NK-92 treated with Interleukin-12 subunit alpha and Interleukin-12 subunit beta, amount 100 ng/mL, for 24 hours (cell line): Measurements from ENCODE around the gene GDI1.

Experiments
- DNase-seq: peaks from one replicate; lab custom pipeline; 2025; lab: John Stamatoyannopoulos, UW

GDI1 gene

DNA sequence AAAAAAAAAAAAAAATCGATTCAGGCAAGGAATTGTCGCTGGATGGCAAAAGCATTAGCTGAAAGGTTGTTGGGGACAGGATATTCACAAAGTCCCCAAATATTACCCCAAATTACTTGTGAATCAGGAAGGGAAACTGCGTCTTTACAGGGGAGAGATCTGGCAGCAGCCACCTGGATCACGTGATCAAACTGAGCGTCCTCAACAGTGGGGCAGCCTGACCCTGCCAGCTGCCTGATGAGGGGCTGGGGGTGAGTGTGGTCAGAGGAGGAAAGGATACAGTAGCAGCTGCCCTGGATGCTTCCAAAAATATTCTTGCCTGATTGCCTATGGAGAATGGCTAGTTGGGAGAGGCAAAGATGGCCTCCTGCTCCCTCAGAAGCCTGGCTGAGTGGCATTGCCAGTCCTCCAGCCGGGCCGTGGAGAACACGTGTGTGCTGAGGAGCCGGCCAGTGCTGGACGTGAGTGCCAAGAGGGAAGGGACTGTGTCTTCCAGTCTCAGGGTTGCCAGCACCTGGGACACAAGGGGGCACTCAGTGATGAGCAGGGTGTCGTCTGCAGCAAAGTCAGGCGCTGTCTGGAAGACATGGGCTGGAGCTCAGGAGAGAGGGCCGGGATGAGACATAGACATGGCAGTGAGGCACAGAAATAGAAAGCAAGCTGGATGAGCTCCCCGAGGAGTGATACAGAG is 45.1 kb downstream of the GDI1 start:
- DNase-seq, result no peak

DNA sequence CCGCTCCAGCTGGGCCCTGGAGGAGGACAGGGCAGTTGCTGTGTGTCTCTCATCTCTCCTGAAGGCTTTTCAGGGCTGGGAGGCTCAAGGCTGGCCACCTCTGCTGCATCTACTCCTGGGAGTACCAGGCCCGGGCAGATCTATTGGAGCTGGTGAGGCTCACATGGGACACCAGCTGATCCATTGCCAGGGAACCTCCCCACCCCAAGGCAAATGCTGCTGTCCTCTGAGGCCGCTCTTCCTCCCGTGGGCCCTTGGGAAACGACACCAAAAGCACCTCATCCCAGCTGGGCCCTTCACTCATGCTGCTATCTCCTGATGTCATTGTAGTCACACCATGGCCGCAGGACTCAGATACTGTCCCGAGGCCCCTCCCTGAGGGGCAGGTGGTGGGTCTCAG is 45.8 kb downstream of the GDI1 start:
- DNase-seq, result no peak

DNA sequence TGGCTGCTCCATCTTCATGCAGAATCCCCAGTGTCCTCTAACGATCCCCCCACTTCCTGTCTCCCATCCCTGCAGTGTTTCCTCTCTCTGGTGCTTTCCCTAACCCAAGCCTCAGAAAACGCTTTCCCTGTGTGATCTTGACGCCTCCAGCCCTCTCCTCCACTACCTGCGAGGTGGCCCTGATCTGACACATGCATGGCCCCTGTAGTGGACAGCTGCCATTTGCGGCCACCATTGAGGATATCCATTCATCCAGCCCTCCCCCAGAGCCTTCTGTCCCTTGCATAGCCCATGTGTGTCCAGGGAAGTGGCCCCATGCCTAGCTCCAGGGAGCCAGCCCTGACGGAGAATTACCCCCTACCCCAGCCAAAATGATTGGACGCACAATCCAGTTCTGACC is 46.4 kb downstream of the GDI1 start:
- DNase-seq, result no peak

DNA sequence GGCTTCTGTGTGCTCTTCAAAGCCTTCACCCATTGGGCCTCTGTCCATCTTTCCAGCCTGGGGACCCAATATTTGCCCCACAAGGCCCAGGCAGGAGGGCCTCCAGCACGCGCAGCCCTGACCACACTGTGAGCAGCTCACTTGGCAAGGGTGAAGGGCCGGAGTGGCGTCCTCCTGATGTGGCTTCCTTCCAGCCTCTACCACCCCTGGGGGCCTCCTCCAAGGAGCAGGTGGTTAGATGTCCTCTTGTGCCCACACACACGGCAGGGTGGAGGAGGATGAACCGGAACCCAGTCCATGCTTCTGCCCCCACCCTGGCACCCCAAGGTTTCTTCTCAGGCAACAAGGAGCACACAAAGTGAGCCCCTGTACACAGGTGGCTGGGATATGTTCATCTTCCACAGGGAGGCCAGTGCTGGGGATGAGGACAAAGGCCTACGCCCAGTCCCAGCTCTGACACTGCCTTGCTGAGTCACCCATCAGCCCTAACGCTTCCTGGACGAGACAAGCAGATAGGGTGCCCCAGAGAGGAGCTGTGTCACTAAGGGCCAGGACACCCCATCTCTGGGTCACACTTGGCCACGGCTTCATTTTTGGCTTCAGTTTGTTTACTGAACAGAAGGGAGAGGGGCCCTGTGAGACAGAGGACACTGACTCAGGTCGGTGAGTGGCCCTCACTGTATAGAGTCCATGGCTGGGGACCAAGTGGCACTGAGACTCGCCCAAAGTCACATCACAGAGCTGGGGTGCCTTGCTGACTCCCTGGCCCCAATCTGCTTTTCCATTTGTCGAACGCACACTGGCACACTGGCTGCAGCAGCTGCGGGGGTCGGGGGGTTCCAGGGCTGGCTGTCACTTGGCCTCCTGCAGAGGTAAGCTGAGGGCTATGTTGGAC is 47.5 kb downstream of the GDI1 start:
- DNase-seq, result no peak

DNA sequence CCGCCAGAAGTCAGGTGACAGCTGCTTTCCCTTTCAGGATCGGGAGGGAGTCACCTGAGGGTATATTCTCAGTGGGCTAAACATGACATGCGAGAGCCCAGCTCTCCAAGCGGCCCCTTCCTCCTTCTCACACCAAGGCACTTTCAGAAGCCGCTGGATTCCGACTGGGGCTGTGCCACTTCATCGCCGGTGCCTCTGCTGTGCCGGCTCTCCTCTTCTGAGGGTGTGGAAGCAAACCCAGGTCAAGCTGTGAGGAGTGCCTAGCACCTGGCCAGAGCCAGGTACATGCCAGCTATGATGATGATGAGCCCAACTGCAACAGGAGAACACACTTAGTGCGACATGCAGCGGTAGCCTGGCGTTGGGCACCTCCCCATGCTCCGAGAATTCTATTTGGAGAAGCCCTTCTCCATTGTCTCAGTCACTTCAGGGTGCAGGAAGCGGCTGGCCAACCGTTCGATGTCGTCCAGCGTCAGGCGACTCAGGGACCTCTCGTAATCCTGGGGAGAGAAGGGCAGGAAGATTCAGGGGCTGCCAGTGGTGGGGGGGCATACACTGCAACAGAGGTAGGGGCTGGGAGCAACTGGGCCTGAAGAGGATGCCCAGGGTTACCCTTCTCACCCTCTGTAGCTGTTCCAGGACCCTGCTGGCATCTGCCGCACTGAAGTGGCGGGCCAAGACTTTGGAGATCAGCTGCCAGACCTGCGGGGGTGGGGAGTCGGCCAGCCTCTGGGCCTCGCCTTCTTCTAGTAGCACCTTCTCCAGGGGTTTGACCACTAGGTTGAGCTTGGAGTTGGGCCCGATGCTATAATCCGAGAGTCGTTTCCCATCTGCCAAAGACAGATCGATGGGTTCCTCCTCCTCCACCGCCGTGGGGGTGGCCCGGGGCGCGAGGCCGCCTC is 48.4 kb downstream of the GDI1 start:
- no peak for DNase-seq

DNA sequence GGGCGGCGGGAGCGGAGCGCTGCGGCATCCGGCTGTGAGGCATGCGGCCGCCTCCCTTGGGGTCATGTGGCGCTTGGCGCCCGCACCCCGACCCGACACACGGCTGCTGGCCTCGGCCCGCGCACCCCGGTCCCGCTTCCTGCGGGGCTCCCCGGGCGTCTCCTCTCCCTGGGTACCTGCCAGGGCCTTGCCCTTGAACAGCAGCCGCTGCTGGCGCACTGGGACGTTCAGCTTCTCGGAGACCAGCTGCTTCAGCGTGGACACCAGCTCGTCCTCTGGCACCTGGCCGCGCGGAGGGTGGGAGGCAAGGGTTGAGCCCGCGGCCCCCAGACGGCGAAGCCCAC is 49.1 kb downstream of the GDI1 start:
- DNase-seq, result no peak

DNA sequence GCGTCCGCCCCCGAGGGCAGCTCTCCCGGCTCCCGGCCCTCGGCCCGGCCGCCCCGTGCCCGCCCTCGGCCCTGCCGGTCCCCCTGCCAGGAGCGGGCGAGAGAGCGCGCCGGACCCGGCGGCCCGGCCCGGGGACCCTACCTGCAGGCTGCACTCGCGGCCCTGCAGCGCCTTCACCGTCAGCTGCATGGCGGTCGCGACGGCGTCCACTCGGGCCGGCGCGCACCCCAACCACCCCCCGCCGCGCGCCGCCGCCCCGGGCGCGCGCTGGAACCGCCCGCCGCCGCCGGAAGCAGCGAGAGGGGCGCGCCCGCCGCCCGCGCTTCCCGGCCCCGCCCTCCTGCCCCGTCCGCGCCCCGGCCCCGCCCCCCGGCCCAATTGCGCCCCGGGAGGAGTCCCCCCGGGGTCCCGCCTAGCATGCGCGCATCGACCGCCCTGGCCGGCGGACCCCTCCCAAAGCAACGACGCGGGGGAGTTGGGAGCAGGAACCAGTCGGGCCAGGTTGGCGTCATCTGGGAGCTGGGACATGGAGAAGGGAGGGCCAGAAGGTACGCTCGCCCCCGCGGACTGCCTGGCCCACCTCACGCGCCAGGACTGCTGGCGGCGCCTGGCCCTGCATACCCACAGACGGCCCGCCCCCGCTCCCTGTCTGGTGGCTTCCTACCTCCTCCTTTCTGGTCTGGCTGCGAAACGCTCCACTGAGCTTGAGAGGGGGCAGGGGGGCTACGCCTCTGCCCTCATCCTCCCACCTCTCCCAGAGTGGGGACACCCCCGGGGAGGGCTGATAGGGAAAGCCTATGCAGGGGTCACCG is 49.6 kb downstream of the GDI1 start, which contains the start of gene UBL4A:
TSS of gene UBL4A (minus strand) at position 220 of the 812 bp plus-strand sequence. CDS start at position 189, 31 bp downstream.
- DNase-seq, result peak; percentile 39

DNA sequence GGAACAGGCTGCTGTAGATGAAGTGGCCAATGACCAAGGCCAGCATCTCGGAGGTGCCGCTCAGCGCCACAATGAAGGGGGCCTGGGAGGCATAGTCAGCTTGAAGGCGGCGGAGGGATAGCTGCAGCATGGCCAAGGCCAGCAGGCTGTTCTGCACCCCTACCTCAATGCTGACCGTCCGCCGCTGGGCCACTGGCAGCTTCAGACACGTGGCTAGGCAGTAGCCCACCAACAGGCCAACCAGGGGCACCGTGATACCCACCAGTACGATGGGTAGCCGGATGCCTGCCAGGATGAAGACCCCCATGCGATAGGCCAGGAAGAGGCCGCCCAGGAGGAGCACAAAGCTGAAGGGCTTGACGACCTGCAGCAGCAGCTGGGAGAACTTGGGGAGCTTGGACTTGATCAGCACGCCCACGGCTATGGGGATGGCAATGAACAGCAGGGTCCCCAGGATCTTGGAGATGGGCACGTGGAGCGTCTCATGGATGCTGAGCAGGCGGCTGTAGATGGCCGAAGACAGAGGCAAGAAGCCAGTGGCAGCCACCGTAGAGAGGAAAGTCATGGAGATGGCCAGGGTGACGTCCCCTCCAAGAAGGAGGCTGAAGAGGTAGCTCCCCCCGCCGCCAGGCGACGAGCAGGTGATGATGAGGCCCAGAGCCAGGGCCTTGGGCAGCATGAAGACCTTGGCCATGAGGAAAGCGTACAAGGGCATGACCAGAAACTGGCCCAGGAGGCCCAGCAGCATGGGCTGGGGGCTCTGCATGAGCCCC is 50.8 kb downstream of the GDI1 start:
- DNase-seq, result no peak

DNA sequence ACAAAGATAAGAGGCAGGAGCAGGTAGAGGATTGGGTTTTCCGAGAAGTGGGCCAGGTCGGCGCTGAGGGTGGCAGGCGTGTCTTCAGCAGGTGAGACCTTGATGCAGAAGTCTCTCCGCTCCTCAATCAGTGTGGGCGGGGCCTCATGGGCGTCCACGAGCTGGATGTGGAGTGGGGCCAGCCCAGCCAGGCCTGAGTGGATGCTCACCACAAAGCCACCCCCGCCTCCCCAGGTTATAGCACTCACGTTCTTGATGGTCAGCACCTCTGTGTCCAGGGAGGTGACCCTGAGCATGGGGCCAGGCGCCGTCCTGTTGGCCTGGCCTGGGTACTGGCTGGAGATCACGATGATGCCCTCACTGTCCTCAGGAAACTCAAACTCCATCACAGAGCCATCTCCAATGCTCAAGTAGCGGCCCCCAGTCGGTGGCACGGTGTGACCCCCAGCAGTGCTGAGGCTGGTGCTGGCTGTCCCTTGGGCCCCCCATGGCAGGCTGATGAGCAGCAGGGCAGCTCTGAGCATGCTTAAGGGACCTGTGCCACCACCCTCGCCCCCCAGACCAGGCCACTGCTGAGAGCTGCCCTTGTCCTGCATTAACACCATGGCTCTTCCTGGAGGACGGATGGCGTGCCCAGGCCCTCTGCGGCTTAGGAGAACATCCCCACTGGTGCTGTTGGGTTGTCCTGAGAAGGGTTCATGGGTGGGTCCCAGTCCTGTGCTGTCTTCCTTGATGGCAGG is 51.6 kb downstream of the GDI1 start:
- no peak for DNase-seq

DNA sequence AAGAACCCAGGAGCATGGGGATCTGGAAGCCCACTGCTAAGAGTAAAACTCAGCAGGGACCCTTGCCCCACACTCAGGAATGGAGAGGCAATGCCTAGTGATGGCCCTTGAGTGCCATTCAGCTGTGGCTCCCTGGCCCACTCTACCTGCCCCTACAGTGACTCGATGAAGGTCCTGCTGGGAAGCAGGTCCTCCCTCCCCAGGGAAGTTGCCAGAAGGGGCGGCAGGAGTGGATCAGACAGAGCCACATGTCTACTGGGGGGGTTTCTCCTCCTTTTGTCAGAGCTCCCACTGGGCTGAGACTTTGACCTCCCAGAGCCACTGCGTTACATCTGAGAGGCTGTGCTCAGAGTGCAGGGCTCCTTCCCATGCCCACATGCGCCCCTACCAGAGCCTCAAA is 52.2 kb downstream of the GDI1 start:
- DNase-seq, result no peak

DNA sequence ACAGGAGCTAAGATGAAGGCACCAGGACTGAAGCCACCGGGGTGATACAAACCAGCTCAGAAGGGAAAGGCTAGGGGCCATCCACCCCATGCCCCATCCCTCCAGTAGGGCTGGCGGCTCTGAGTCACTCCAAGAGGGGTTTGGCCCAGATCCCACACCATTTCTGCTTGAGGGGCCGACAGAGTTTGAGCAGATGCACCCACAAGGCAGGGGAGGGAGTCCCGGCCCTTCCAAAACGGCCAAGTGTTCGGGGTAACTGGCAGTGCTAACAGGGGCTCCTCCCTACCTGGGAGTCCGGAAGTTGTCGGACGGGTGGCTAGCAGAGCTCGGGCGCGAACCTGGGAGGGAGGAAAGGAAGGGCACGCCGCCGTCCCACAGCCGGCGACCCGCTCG is 53.1 kb downstream of the GDI1 start:
- peak; percentile 55 for DNase-seq

DNA sequence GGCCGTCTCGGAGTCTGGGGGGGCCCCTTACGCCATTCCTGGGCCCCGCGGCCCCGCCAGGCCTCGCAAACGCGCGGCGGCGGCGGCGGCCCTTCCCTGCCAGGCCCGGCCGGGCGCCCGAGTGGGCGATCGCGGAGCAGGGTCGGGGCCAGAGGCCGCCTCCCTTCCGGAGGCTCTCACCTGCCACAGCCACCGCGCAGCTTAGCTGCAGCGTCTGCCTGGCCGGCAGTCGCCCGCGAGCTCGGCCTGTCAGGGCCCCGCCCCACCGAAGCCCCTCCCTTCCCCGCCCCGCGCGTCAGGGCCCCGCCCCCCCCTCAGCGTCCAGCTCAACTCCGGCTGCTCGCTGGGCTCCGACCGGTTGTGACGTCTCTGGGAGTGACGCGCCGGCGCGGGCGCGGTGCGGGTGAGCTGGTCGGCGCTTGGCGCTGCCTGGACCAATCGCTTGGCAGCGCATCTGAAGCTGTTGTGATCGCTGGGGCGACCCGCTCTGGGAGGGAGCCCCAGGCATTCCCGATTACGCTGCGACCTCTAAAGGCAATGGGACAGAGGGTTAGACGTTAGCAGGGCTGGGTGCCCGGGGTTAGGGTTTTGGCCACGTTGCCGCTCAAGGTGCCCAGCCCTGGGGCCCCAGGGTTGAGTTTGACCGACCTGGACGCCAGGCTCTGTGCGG is 53.6 kb downstream of the GDI1 start, which contains the start of gene SLC10A3:
TSS of gene SLC10A3 (minus strand) at position 216 of the 670 bp plus-strand sequence. CDS start 1,689 bp downstream, outside the sequence.
- peak; percentile 87 for DNase-seq
